AG04449 (cell line): ENCODE data around the gene TRAM2.

Experiments used
- CTCF ChIA-PET: fragments of 350-600 bp; formaldehyde crosslinking; extraction: SDS; loops from one replicate; lab custom pipeline; 2021; ENCODE audit warnings: antibody characterized with exemption; lab: Yijun Ruan, JAX
- POLR2A ChIA-PET: fragments of 400-600, 350-600 bp; formaldehyde crosslinking; extraction: SDS; loops from one replicate; lab custom pipeline; 2020; ENCODE audit warnings: antibody characterized with exemption, inconsistent platforms; lab: Yijun Ruan, JAX
- DNase-seq: peaks from one replicate; pipeline ENCODE4 v3.0.0-alpha.2; 2010; ENCODE audit warnings: low read depth, low spot score
- H3K4me3 ChIP-seq: 2 replicates; pipeline ENCODE4 v1.5.1; 2011; ENCODE audit warnings: low read depth, mild to moderate bottlenecking, control low read depth, low read length
- TF ChIP-seq, protein P1 (sequence below): IDR thresholded peaks from one replicate; pipeline ENCODE4 v1.5.1; 2011; ENCODE audit warnings: mild to moderate bottlenecking, moderate library complexity, low read length, control low read depth, inconsistent platforms; ENCODE audit not compliant: insufficient read depth; ENCODE audit errors: missing control alignments

Gene TRAM2

DNA sequence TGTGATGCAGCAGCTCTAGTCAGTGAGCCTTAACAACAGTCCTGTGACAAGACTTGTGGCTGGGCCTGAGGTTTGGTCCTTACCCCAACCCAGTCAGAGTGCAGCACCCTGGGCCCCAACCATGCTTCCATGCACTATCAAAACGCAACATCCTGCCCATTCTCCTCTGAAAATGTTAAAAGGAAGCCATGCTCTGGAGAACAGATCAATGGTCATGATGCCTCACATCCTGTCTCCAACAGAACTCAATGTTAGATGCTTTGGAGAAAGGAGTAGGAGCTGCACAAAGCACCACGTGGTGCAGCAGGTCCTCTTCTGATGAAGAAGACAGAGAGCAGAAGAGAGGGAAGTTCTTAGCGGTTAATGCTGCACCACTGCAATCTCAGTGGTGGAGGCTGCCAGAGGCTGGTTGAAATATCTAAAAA is 41.9 kb downstream of the TRAM2 start:
- CTCF ChIA-PET = interaction anchor here (0.6 to 6.1 kb wide), 7 partner anchors 9 to 119 kb away, joined by 3 to 31 read pairs (median 14); partner anchors contain the start of gene TRAM2
- no peak overlapping the region for H3K4me3 ChIP-seq
- POLR2A ChIA-PET = interaction anchor here (0.9 kb wide), 1 partner anchor 41 kb away, joined by 4 read pairs; no protein-coding TSS in a partner anchor
- DNase-seq = no peak
- TF ChIP-seq, protein P1, sequence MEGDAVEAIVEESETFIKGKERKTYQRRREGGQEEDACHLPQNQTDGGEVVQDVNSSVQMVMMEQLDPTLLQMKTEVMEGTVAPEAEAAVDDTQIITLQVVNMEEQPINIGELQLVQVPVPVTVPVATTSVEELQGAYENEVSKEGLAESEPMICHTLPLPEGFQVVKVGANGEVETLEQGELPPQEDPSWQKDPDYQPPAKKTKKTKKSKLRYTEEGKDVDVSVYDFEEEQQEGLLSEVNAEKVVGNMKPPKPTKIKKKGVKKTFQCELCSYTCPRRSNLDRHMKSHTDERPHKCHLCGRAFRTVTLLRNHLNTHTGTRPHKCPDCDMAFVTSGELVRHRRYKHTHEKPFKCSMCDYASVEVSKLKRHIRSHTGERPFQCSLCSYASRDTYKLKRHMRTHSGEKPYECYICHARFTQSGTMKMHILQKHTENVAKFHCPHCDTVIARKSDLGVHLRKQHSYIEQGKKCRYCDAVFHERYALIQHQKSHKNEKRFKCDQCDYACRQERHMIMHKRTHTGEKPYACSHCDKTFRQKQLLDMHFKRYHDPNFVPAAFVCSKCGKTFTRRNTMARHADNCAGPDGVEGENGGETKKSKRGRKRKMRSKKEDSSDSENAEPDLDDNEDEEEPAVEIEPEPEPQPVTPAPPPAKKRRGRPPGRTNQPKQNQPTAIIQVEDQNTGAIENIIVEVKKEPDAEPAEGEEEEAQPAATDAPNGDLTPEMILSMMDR = no peak

DNA sequence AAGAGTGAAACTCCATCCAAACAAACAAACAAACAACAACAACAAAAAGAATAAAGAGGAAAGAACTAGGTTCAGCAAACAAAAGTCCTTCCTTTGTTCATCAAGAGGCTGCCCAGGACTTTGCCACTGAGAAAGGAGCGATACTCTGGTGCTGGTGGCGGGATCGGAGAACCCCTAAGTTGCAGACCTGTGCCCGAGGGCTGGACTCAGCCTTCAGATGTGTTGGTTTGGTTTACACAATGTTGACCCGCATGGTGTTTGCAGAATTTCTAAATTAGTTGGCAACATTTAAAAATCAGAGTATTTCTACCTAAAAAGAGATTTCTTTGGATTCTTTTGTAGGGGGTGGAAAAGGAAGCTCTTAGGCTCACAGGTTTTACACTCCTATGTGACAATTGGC is 42.5 kb downstream of the TRAM2 start:
- ChIA-PET CTCF (interaction anchor here (0.6 to 6.1 kb wide), 5 partner anchors 11 to 118 kb away, joined by 3 to 31 read pairs (median 8); no protein-coding TSS in a partner anchor), POLR2A (interaction anchor here (0.9 kb wide), 1 partner anchor 42 kb away, joined by 4 read pairs; no protein-coding TSS in a partner anchor)
- H3K4me3 ChIP-seq = no peak overlapping the region
- TF ChIP-seq, protein P1 = no peak
- DNase-seq = no peak

DNA sequence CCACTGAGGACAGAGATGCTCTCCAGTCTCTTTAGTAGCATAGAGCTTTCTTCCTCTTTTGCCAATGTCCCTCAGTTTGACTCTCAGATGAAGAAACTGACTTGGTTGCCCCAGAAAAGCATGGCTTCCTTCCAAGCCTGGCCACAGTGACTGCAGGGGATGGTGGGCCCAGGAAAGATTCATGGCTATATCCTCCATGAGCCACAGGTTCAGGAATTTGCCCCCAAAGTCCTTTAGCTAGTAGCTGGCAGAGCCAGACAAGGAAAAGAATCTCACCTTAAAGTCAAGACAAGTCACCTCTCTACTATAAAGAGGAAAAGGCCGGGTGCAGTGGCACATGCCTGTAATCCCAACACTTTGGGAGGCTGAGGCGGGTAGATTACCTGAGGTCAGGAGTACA is 43.4 kb downstream of the TRAM2 start:
- CTCF ChIA-PET = interaction anchor here (6.1 kb wide), 1 partner anchor 118 kb away, joined by 31 read pairs; no protein-coding TSS in a partner anchor
- H3K4me3 ChIP-seq = no peak overlapping the region
- TF ChIP-seq, protein P1 = no peak
- POLR2A ChIA-PET = interaction anchor here (0.5 kb wide), 1 partner anchor 141 kb away, joined by 5 read pairs; no protein-coding TSS in a partner anchor
- no peak for DNase-seq

DNA sequence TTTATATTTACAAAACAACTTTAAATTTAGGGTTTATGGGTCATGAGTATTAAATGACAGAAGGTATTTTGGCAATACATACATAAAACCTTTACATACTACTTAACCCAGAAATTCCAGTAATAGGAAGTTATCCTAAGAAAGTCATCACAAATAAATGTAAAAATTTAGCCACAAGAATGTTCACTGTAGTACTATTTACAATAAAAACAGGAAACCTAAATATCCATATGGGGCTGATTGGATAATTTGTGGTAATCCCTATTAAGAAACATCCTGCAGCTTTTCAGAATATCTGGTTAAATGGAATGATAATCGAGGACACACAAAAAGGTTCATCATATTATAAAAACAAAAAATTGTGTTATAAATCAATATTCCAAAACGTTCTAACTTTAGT is 44.4 kb downstream of the TRAM2 start:
- CTCF ChIA-PET = interaction anchor here (1.1 to 2.2 kb wide), 3 partner anchors 14 to 132 kb away, joined by 3 to 7 read pairs (median 4); no protein-coding TSS in a partner anchor
- TF ChIP-seq, protein P1 = no peak
- H3K4me3 ChIP-seq = no peak overlapping the region
- DNase-seq = no peak
- POLR2A ChIA-PET = interaction anchor here (1.6 kb wide), 1 partner anchor 15 kb away, joined by 3 read pairs; no protein-coding TSS in a partner anchor

DNA sequence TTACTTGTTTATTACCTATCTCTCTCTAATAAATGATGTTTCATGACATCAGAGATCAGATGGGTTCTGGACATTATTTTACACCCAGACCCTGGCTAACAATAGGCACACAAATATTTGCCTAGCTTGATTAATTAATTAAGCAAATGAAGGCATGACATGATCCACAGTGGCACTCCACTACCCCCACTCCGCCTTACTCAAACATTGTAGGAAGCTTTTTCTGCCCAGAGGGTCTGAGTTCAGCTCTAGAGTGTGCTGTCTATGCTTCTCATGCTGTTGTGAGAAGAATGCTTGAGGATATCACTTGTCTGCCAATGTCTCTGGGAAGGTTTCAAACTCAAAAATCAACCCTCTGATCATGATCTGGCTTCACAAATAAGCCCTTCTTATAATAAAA is 45.0 kb downstream of the TRAM2 start:
- ChIA-PET POLR2A (interaction anchor here (1.6 kb wide), 1 partner anchor 14 kb away, joined by 3 read pairs; no protein-coding TSS in a partner anchor), CTCF (interaction anchor here (1.1 to 2.2 kb wide), 3 partner anchors 13 to 132 kb away, joined by 3 to 7 read pairs (median 4); no protein-coding TSS in a partner anchor)
- TF ChIP-seq, protein P1 = no peak
- no peak for DNase-seq
- H3K4me3 ChIP-seq = no peak overlapping the region

DNA sequence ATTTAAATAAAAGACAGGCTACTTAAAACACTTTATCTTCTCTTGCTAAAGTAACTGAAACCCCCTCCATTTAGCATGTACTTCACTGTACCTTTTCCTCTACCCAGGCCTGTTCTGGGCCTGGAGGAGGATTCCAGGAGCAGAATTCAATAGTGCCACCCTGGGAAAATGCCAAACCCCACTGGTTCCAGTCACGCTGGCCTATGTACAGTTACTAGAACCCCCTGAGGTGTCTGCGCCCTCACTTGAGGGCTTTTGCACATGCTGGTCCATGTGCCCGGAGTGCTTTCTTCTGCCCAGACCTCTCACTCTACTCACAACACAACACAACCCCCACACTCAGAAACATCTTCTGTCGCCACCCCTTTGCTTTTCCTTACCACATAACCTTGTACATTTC is 45.5 kb downstream of the TRAM2 start:
- DNase-seq = no peak
- TF ChIP-seq, protein P1 = no peak
- H3K4me3 ChIP-seq = no peak overlapping the region
- CTCF ChIA-PET = interaction anchor here (1.1 to 2.2 kb wide), 6 partner anchors 10 to 131 kb away, joined by 3 to 7 read pairs (median 4); no protein-coding TSS in a partner anchor
- POLR2A ChIA-PET = interaction anchor here (1.1 to 1.6 kb wide), 2 partner anchors 14 to 64 kb away, joined by 3 read pairs; no protein-coding TSS in a partner anchor
